ENCODE results near the gene MRNIP.
"Not testable (repeated sequence)": the region's sequence is repeated elsewhere in the genome, so short reads cannot be mapped to it uniquely, and the experiment has no call there.

MRNIP gene

GRCh38 chr5:179875741-179876609 is 17.4 kb upstream of the MRNIP start:
- no peaks in the 10 kb centered on the region for H3K4me1 ChIP-seq (ENCODE audit: insufficient read depth, low read length)
- H3K4me3 ChIP-seq (ENCODE audit: low read depth in 1 of 2, low read length in 2 of 2), result no peak overlapping the region
- no peak overlapping the region for H3K27ac ChIP-seq (ENCODE audit: low read depth, low read length)
- H3K27me3 ChIP-seq (ENCODE audit: control insufficient read depth in 1 of 2, insufficient read depth in 2 of 2, low read length in 2 of 2), result no peaks in the 10 kb centered on the region
- no peaks in the 10 kb centered on the region for H3K9me3 ChIP-seq (ENCODE audit: low read length)
- H3K9ac ChIP-seq (ENCODE audit: low read length), result no peak overlapping the region
- H3K36me3 ChIP-seq (ENCODE audit: insufficient read depth, low read length), result peaks cover 65% of the 10 kb centered on the region

GRCh38 chr5:179874536-179875292 is 16.1 kb upstream of the MRNIP start:
- no peaks in the 10 kb centered on the region for H3K9me3 ChIP-seq (ENCODE audit: low read length)
- no peak overlapping the region for H3K27ac ChIP-seq (ENCODE audit: low read depth, low read length)
- no peak overlapping the region for H3K9ac ChIP-seq (ENCODE audit: low read length)
- H3K36me3 ChIP-seq (ENCODE audit: insufficient read depth, low read length), result peaks cover 68% of the 10 kb centered on the region
- no peaks in the 10 kb centered on the region for H3K4me1 ChIP-seq (ENCODE audit: insufficient read depth, low read length)
- no peak overlapping the region for H3K4me3 ChIP-seq (ENCODE audit: low read depth in 1 of 2, low read length in 2 of 2)
- no peaks in the 10 kb centered on the region for H3K27me3 ChIP-seq (ENCODE audit: control insufficient read depth in 1 of 2, insufficient read depth in 2 of 2, low read length in 2 of 2)

- Histone ChIP-seq H3K27me3 (ENCODE audit: control insufficient read depth in 1 of 2, insufficient read depth in 2 of 2, low read length in 2 of 2) (no peaks in the 10 kb centered on the region), H3K36me3 (ENCODE audit: insufficient read depth, low read length) (peaks cover 62% of the 10 kb centered on the region), H3K4me3 (ENCODE audit: low read depth in 1 of 2, low read length in 2 of 2) (no peak overlapping the region), H3K9ac (ENCODE audit: low read length) (no peak overlapping the region), H3K4me1 (ENCODE audit: insufficient read depth, low read length) (no peaks in the 10 kb centered on the region), H3K9me3 (ENCODE audit: low read length) (no peaks in the 10 kb centered on the region), H3K27ac (ENCODE audit: low read depth, low read length) (no peak overlapping the region)
These were observed 15.5 kb upstream of the MRNIP start for GRCh38 chr5:179874136-179874535.

- H3K9ac ChIP-seq (ENCODE audit: low read length), result no peak overlapping the region
- H3K36me3 ChIP-seq (ENCODE audit: insufficient read depth, low read length), result peaks cover 58% of the 10 kb centered on the region
- H3K4me1 ChIP-seq (ENCODE audit: insufficient read depth, low read length), result no peaks in the 10 kb centered on the region
- no peak overlapping the region for H3K4me3 ChIP-seq (ENCODE audit: low read depth in 1 of 2, low read length in 2 of 2)
- H3K27ac ChIP-seq (ENCODE audit: low read depth, low read length), result no peak overlapping the region
- no peaks in the 10 kb centered on the region for H3K9me3 ChIP-seq (ENCODE audit: low read length)
- H3K27me3 ChIP-seq (ENCODE audit: control insufficient read depth in 1 of 2, insufficient read depth in 2 of 2, low read length in 2 of 2), result no peaks in the 10 kb centered on the region
These were observed 15.0 kb upstream of the MRNIP start for GRCh38 chr5:179873588-179874110.

GRCh38 chr5:179872828-179873575 is 14.4 kb upstream of the MRNIP start:
- Histone ChIP-seq H3K36me3 (ENCODE audit: insufficient read depth, low read length) (peaks cover 51% of the 10 kb centered on the region), H3K4me3 (ENCODE audit: low read depth in 1 of 2, low read length in 2 of 2) (no peak overlapping the region), H3K9ac (ENCODE audit: low read length) (no peak overlapping the region), H3K27ac (ENCODE audit: low read depth, low read length) (no peak overlapping the region), H3K4me1 (ENCODE audit: insufficient read depth, low read length) (no peaks in the 10 kb centered on the region), H3K9me3 (ENCODE audit: low read length) (no peaks in the 10 kb centered on the region), H3K27me3 (ENCODE audit: control insufficient read depth in 1 of 2, insufficient read depth in 2 of 2, low read length in 2 of 2) (no peaks in the 10 kb centered on the region)

GRCh38 chr5:179872055-179872827 is 13.6 kb upstream of the MRNIP start:
- H3K4me3 ChIP-seq (ENCODE audit: low read depth in 1 of 2, low read length in 2 of 2), result no peak overlapping the region
- H3K4me1 ChIP-seq (ENCODE audit: insufficient read depth, low read length), result no peaks in the 10 kb centered on the region
- H3K36me3 ChIP-seq (ENCODE audit: insufficient read depth, low read length), result peaks cover 47% of the 10 kb centered on the region
- H3K9ac ChIP-seq (ENCODE audit: low read length), result no peak overlapping the region
- no peak overlapping the region for H3K27ac ChIP-seq (ENCODE audit: low read depth, low read length)
- H3K9me3 ChIP-seq (ENCODE audit: low read length), result no peaks in the 10 kb centered on the region
- no peaks in the 10 kb centered on the region for H3K27me3 ChIP-seq (ENCODE audit: control insufficient read depth in 1 of 2, insufficient read depth in 2 of 2, low read length in 2 of 2)

DNA sequence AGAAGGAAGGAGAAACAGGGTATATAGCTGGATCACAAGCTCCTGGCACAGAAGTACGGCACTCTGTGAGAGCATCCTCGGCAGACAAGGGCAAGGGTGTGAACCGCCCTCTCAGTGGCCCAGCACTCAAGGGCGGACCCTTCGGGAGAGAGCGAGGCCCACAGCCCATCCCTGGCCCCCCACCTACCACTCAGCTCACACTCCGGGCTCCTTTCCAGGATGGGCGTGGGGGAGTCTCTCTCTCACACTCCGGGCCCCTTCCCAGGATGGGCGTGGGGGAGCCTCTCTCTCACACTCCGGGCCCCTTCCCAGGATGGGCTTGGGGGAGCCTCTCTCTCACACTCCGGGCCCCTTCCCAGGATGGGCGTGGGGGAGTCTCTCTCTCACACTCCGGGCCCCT is 12.9 kb upstream of the MRNIP start:
- H3K4me1 ChIP-seq (ENCODE audit: insufficient read depth, low read length); H3K27ac ChIP-seq (ENCODE audit: low read depth, low read length): not testable (repeated sequence)

GRCh38 chr5:179870952-179871351 is 12.3 kb upstream of the MRNIP start:
- Histone ChIP-seq H3K36me3 (ENCODE audit: insufficient read depth, low read length) (peaks cover 55% of the 10 kb centered on the region), H3K27ac (ENCODE audit: low read depth, low read length) (no peak overlapping the region), H3K4me1 (ENCODE audit: insufficient read depth, low read length) (no peaks in the 10 kb centered on the region), H3K4me3 (ENCODE audit: low read depth in 1 of 2, low read length in 2 of 2) (no peak overlapping the region), H3K9me3 (ENCODE audit: low read length) (no peaks in the 10 kb centered on the region), H3K9ac (ENCODE audit: low read length) (no peak overlapping the region), H3K27me3 (ENCODE audit: control insufficient read depth in 1 of 2, insufficient read depth in 2 of 2, low read length in 2 of 2) (no peaks in the 10 kb centered on the region)

More for the DNA sequence above, 12.9 kb upstream of the MRNIP start:
- H3K36me3 ChIP-seq (ENCODE audit: insufficient read depth, low read length), result peaks cover 53% of the 10 kb centered on the region
- not testable (repeated sequence) for H3K27me3 ChIP-seq (ENCODE audit: control insufficient read depth in 1 of 2, insufficient read depth in 2 of 2, low read length in 2 of 2); H3K9me3 ChIP-seq (ENCODE audit: low read length); H3K9ac ChIP-seq (ENCODE audit: low read length); H3K4me3 ChIP-seq (ENCODE audit: low read depth in 1 of 2, low read length in 2 of 2)

GRCh38 chr5:179870403-179870903 is 11.8 kb upstream of the MRNIP start:
- Histone ChIP-seq H3K9ac (ENCODE audit: low read length) (no peak overlapping the region), H3K9me3 (ENCODE audit: low read length) (no peaks in the 10 kb centered on the region), H3K36me3 (ENCODE audit: insufficient read depth, low read length) (peaks cover 55% of the 10 kb centered on the region), H3K4me1 (ENCODE audit: insufficient read depth, low read length) (no peaks in the 10 kb centered on the region), H3K27me3 (ENCODE audit: control insufficient read depth in 1 of 2, insufficient read depth in 2 of 2, low read length in 2 of 2) (no peaks in the 10 kb centered on the region), H3K27ac (ENCODE audit: low read depth, low read length) (no peak overlapping the region), H3K4me3 (ENCODE audit: low read depth in 1 of 2, low read length in 2 of 2) (no peak overlapping the region)

DNA sequence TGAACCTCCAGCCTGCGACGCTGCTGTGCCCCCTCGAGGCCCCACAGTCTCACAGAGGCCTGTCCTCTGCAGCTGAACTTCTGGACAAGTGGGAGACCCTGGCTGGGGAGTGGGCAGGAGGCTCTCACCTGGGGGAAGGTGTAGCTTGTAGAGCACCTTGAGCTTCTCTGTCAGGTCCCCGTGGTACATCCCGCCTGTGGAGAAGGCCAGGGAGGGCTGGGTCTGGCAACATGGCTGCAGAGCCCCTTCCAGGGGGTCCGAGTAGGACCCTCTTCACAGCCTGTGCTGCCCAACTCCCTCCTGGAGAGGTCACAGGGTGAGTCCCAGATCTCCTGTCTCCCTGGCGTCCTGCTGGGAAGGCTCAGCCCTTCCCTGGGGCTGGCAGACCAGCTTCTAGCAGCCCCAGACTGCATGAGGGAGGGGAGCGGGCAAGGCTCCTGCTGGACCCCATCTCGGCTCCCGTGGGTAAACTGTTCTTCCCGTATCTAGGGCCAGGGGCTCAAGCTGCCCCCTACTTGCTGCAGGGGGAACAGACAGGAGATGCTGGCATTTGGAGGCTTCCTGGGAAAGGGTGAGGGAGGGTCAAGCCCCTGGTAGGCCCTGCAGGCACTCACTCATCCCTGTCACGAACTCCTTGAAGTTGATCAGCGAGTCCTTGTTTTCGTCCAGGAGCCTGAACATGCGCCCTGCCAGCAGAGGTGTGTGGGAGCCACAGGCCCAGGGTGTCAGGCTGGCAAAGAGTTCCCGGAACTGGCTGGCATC is 11.2 kb upstream of the MRNIP start:
- Histone ChIP-seq H3K27ac (ENCODE audit: low read depth, low read length) (no peak overlapping the region), H3K4me3 (ENCODE audit: low read depth in 1 of 2, low read length in 2 of 2) (no peak overlapping the region), H3K36me3 (ENCODE audit: insufficient read depth, low read length) (peaks cover 55% of the 10 kb centered on the region), H3K9me3 (ENCODE audit: low read length) (no peaks in the 10 kb centered on the region), H3K27me3 (ENCODE audit: control insufficient read depth in 1 of 2, insufficient read depth in 2 of 2, low read length in 2 of 2) (no peaks in the 10 kb centered on the region), H3K4me1 (ENCODE audit: insufficient read depth, low read length) (no peaks in the 10 kb centered on the region), H3K9ac (ENCODE audit: low read length) (no peak overlapping the region)

Measured in muscle layer of colon (tissue), 2 donors.